GM19372 (cell line): ENCODE results near the gene TTYH3.
"Not testable (repeated sequence)": the region's sequence is repeated elsewhere in the genome, so short reads cannot be mapped to it uniquely, and the experiment has no call there.

ENCODE experiments used
- ATAC-seq: cut with Tn5 transposase; IDR thresholded peaks from one replicate; pipeline ENCODE4 v1.9.1; 2021; ENCODE audit warnings: mild to moderate bottlenecking, low read depth, moderate library complexity; ENCODE audit not compliant: unreplicated experiment

Gene TTYH3

DNA sequence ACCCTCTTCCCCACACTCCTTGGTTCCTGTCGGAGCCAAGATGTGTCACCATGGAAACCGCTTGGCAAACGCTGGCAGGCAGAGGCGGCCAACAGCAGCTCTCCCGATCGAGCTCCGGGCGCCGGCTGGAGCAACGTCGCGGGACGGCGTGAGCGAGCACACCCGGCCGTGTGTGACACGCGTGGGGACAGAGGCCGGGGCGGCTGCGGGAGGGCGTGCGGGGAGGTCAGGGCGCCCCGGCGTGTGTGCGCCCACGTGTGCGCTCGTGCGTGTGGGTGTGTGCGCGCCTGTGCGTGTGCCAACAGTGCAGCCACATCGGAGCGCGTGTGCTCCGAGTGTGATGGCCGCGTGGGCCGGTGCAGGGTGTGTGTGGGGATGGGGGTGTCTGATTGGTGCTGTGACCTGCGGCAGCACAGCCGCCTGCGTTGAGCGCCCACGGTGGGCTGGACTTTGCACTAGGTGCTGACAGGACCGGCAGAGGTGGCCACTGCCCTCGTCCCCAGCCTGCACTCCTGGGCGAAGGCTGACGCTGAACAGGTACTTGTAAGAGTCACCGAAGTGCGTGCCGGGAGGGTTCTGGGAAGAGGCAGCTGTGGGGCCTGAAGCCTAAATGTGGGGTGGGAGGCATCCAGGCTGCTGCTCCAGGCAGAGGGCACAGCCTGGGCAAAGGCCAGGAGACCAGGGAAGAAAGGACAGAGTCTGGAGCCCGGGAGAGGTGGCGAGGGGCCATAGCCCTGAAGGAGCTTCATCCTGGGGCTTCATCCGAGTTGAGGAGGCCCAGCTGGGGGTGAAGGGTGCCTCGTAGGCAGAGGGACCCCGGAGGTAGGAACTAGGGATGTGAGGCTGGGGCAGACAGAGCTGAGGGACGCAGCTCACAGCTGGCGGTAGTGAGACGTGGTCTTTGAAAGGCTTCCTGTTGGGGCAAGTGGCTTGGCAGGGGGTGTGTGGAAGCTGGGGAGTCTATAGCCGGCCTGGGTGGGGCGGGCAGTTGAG, 47.6 kb downstream of the TTYH3 start:
- ATAC-seq = not testable (repeated sequence)

- no peak for ATAC-seq
Observed at GRCh38 chr7:2680256-2680655, 48.5 kb downstream of the TTYH3 start.

- ATAC-seq = no peak
Observed at GRCh38 chr7:2680792-2681490, 49.2 kb downstream of the TTYH3 start.

GRCh38 chr7:2681929-2682799, 50.4 kb downstream of the TTYH3 start:
- ATAC-seq = no peak

- no peak for ATAC-seq
Observed at GRCh38 chr7:2684501-2684900, 52.7 kb downstream of the TTYH3 start.

DNA sequence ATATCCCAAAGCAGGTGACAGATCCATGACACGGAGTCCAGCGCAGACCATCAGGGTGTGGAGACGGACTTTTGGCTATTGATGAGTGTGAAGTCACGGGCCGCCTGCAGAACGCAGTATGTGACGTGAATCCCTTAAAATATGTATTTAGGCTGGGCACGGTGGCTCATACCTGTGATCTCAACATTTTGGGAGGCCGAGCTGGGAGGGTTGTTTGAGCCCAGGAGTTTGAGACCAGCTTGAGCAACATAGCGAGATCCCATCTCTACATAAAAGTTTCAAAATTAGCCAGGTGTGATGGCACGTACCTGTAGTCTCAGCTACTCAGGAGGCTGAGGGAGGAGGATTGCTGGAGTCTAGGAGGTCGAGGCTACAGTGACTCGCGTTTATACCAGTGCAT, 54.3 kb downstream of the TTYH3 start:
- ATAC-seq = no peak

DNA sequence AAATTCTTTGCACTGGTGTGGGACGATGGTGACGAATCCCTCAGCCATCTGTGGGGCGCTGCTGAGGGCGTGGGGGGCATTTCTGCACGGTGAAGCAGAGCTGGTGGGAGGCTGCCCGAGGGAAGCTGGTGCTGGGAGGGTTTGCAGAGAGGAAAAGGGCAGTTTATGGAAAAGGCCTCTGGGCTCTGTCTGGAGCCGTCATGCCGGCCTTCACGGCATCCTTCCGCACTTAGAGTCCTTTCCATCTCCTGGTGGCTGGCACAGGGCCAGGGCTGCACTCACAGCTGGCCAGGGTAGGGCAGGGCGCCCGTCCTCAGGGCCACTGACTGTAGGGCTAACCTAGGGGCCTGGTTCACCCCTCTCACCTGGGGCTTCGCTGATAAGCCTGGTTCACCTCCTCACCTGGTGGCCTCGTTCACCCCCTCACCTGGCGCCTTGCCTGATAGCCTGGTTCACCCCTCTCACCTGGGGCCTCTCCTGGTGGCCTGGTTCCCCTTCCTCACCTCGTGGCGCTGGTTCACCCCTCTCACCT, 55.6 kb downstream of the TTYH3 start:
- no peak for ATAC-seq

DNA sequence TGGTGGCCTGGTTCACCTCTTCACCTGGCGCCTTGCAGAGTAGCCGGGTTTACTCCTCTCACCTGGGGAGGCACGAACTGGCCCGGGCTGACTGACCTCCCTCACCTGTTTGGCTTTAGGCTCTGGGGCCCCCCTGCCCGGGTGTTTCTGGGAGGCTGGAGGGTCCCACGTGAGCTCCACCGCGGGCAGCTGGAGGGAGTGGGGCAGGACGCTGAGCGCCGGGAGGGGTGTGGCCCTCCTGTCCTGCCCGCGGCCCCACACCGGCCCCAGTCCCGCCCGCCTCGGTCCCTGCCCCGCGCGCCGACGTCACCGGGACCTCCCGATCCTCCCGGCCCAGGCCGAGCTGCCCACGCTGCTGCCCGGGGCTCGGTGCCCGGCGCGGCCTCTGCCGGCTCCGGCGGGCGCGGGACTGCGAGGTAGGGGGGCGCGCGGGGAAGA, 56.1 kb downstream of the TTYH3 start, which contains the start of gene AMZ1:
Gene AMZ1 (plus strand): TSS at position 322 of the 438 bp plus-strand sequence. CDS start 12,250 bp downstream, outside the sequence.
- peak; percentile 16 for ATAC-seq

- peak; percentile 80 for ATAC-seq
Observed at GRCh38 chr7:2688409-2689342, 56.9 kb downstream of the TTYH3 start.

GRCh38 chr7:2689343-2689847, 57.6 kb downstream of the TTYH3 start:
- ATAC-seq = no peak

DNA sequence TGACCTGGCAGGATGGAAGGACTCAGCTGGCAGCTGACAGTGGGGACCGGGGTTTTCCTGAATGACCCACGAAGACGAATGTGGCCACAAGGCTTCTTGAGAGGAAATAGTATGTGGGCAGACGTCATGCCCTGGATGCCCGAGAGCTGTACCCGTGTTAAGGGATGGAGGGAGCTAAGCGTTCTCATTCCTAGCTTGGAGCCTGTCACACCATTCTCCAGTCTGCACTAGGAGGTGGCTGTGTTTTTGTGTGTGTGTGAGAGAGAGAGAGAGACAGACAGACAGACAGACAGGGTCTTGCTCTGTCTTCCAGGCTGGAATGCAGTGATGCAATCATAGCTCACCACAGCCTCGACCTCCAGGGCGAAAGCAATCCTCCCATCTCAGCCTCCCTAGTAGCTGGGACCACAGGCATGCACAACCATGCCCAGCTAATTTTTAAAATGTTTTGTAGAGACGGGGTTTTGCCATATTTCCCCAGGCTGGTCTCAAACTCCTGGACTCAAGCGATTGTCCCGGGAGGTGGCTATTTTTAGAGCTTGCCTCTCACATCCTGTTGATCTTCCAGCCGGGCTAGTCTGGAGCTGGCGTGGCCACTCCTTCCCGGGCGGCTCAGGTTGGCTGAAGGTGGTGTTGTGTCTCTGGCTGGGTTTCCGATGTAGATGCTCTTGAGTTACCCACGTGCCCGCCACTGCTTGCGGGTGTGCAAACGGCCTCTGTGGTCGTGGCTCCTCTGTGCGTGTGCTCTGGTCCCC, 58.3 kb downstream of the TTYH3 start:
- no peak for ATAC-seq

- ATAC-seq = no peak
Observed at GRCh38 chr7:2691011-2691707, 59.4 kb downstream of the TTYH3 start.

GRCh38 chr7:2691932-2692439, 60.2 kb downstream of the TTYH3 start:
- not testable (repeated sequence) for ATAC-seq

GRCh38 chr7:2692543-2692942, 60.8 kb downstream of the TTYH3 start:
- ATAC-seq = no peak

GRCh38 chr7:2693420-2694121, 61.8 kb downstream of the TTYH3 start:
- ATAC-seq = not testable (repeated sequence)

DNA sequence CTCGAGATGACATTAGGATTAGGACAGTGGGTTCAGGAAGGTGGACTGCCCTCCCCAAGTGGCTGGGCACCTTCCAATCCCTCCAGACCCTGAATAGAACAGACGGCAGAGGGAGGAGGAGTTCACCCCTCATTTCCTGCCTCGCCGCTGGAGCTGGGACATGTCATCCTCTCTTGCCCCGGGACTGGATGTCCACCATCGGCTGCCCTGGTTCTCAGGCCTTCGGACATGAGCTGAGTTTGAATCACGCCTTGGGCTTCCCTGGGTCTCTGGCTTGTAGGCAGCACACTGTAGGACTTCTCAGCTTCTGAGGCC, 62.3 kb downstream of the TTYH3 start:
- ATAC-seq = not testable (repeated sequence)
